Measurements from ENCODE around the gene SLC6A4. TPM values are rescaled to one million over a fixed set of nuclear protein-coding genes. Genes with fewer than 3 reads are reported as not detected.

The SLC6A4 gene
- total RNA-seq, 2 donors from 2014 or later, result 0.33 to 2.1 TPM

GRCh38 chr17:30238003-30238344, 2.5 kb upstream of the SLC6A4 start:
- no peak for ATAC-seq
- 28 to 49% methylated on average over 7 of the region's 7 CpGs for WGBS, 2 donors
- no peak for DNase-seq
- H3K9me3 ChIP-seq, result no peaks in the 10 kb centered on the region
- intact Hi-C loops (cut with DNase I), result no loop called here
- no peak overlapping the region for H3K27ac ChIP-seq
- peaks cover 17% of the 10 kb centered on the region for H3K4me1 ChIP-seq
- H3K27me3 ChIP-seq, result no peaks in the 10 kb centered on the region
- H3K4me3 ChIP-seq, result no peak overlapping the region
- TF ChIP-seq POLR2A (IDR thresholded peaks at IDR 0.05) (no peak), CTCF (IDR thresholded peaks at IDR 0.05) (no peak)
- no peaks in the 10 kb centered on the region for H3K36me3 ChIP-seq (replicated peaks in 1 of 2; ENCODE audit: insufficient read depth in 1 of 2, low read depth in 2 of 2)

- no peak overlapping the region for H3K4me3 ChIP-seq
- H3K27ac ChIP-seq, result no peak overlapping the region
- ATAC-seq (no peak), DNase-seq (no peak)
- intact Hi-C loops (cut with DNase I), result no loop called here
- peaks cover 17% of the 10 kb centered on the region for H3K4me1 ChIP-seq
- TF ChIP-seq POLR2A (IDR thresholded peaks at IDR 0.05), result no peak
- no peak for TF ChIP-seq CTCF (IDR thresholded peaks at IDR 0.05)
- no peaks in the 10 kb centered on the region for H3K36me3 ChIP-seq (replicated peaks in 1 of 2; ENCODE audit: insufficient read depth in 1 of 2, low read depth in 2 of 2)
- H3K27me3 ChIP-seq, result no peaks in the 10 kb centered on the region
- H3K9me3 ChIP-seq, result no peaks in the 10 kb centered on the region
- 32 to 43% methylated on average over 21 of the region's 21 CpGs for WGBS, 2 donors
Observed at GRCh38 chr17:30237296-30238002, 2.0 kb upstream of the SLC6A4 start.

- DNase-seq, result peak; percentile 61 to 70 (median 66)
- intact Hi-C loops (cut with DNase I), result no loop called here
- no peak overlapping the region for H3K4me3 ChIP-seq
- peak; percentile 74 for ATAC-seq
- no peaks in the 10 kb centered on the region for H3K9me3 ChIP-seq
- H3K27ac ChIP-seq, result no peak overlapping the region
- H3K36me3 ChIP-seq (replicated peaks in 1 of 2; ENCODE audit: insufficient read depth in 1 of 2, low read depth in 2 of 2), result no peaks in the 10 kb centered on the region
- WGBS, 2 donors, result 9 to 11% methylated on average over 18 of the region's 20 CpGs
- peak in 6 of 7 experiments; percentile 15 to 51 (median 44) for TF ChIP-seq CTCF (IDR thresholded peaks at IDR 0.05)
- peak in 1 of 3 donors; percentile 12 for TF ChIP-seq POLR2A (IDR thresholded peaks at IDR 0.05)
- no peaks in the 10 kb centered on the region for H3K27me3 ChIP-seq
- peaks cover 17% of the 10 kb centered on the region for H3K4me1 ChIP-seq
Observed at GRCh38 chr17:30236766-30237165, 1.3 kb upstream of the SLC6A4 start.

GRCh38 chr17:30236297-30236624, 764 bp upstream of the SLC6A4 start:
- 67 to 74% methylated on average over 10 of the region's 10 CpGs for WGBS, 2 donors
- Histone ChIP-seq H3K9me3 (no peaks in the 10 kb centered on the region), H3K36me3 (replicated peaks in 1 of 2; ENCODE audit: insufficient read depth in 1 of 2, low read depth in 2 of 2) (no peaks in the 10 kb centered on the region), H3K4me1 (peaks cover 17% of the 10 kb centered on the region), H3K4me3 (no peak overlapping the region), H3K27ac (no peak overlapping the region), H3K27me3 (no peaks in the 10 kb centered on the region)
- intact Hi-C loops (cut with DNase I), result no loop called here
- ATAC-seq, result no peak
- TF ChIP-seq CTCF (IDR thresholded peaks at IDR 0.05) (no peak), POLR2A (IDR thresholded peaks at IDR 0.05) (no peak)
- DNase-seq, result no peak

- ATAC-seq, result no peak
- H3K27me3 ChIP-seq, result no peaks in the 10 kb centered on the region
- intact Hi-C loops (cut with DNase I), result no loop called here
Observed at GRCh38 chr17:30234964-30235363, 533 bp downstream of the SLC6A4 start.

More at GRCh38 chr17:30234964-30235363, 533 bp downstream of the SLC6A4 start:
- Histone ChIP-seq H3K36me3 (replicated peaks in 1 of 2; ENCODE audit: insufficient read depth in 1 of 2, low read depth in 2 of 2) (no peaks in the 10 kb centered on the region), H3K27ac (no peak overlapping the region), H3K4me1 (peaks cover 17% of the 10 kb centered on the region), H3K4me3 (no peak overlapping the region), H3K9me3 (no peaks in the 10 kb centered on the region)
- DNase-seq, result no peak
- 53 to 54% methylated on average over 12 of the region's 12 CpGs for WGBS, 2 donors
- no peak for TF ChIP-seq CTCF (IDR thresholded peaks at IDR 0.05)
- no peak for TF ChIP-seq POLR2A (IDR thresholded peaks at IDR 0.05)
